ENCODE measurements around the gene CNKSR2. TPM values are rescaled to one million over a fixed set of nuclear protein-coding genes. Genes with fewer than 3 reads are reported as not detected.
A peak's percentile ranks its signal among the peaks of the same experiment; 100 is the strongest.

The CNKSR2 gene
- total RNA-seq, 2 donors from 2014 or later = 4.4 to 7.6 TPM

GRCh38 chrX:21645431-21645830 is 271.2 kb downstream of the CNKSR2 start:
- Mint-ChIP-seq H3K36me3 (ENCODE audit: insufficient read depth in 2 of 2) (peaks cover 0 to 7% of the 10 kb centered on the region in 2 donors), H3K9me3 (peaks cover 0 to 1% of the 10 kb centered on the region in 2 donors), H3K27me3 (ENCODE audit: low read depth) (no peaks in the 10 kb centered on the region), H3K4me3 (no peak overlapping the region), H3K27ac (no peak overlapping the region), H3K4me1 (ENCODE audit: low read depth) (no peaks in the 10 kb centered on the region)
- DNase-seq (no peak), ATAC-seq (replicated peaks in 1 of 2) (no peak)

DNA sequence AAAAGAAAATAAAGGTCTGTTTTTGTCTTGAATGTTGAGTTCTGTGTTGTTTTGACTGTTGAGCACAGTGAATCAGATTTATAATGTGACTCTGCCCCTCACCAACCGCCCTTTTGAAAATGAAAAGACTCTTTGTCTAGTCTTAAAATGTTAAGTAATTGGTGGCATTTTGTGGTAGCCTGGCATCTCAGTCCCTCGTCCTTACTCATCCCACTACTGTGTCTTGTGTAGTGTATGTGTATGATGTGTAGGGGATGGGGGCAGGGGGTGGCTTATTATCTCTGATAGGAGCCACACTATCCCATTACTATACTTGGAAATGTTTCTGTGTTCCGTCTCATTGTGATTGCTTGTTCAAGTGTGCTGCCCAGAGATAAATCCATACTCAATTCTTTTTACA is 271.7 kb downstream of the CNKSR2 start:
- no peak overlapping the region for H3K27ac Mint-ChIP-seq
- H3K27me3 Mint-ChIP-seq (ENCODE audit: low read depth) = no peaks in the 10 kb centered on the region
- peaks cover 0 to 7% of the 10 kb centered on the region in 2 donors for H3K36me3 Mint-ChIP-seq (ENCODE audit: insufficient read depth in 2 of 2)
- H3K9me3 Mint-ChIP-seq = peaks cover 0 to 1% of the 10 kb centered on the region in 2 donors
- ATAC-seq (replicated peaks in 1 of 2) (no peak), DNase-seq (no peak)
- H3K4me3 Mint-ChIP-seq = no peak overlapping the region
- no peaks in the 10 kb centered on the region for H3K4me1 Mint-ChIP-seq (ENCODE audit: low read depth)

GRCh38 chrX:21655901-21656586 is 281.8 kb downstream of the CNKSR2 start:
- no peak overlapping the region for H3K4me3 Mint-ChIP-seq
- H3K4me1 Mint-ChIP-seq (ENCODE audit: low read depth) = no peaks in the 10 kb centered on the region

DNA sequence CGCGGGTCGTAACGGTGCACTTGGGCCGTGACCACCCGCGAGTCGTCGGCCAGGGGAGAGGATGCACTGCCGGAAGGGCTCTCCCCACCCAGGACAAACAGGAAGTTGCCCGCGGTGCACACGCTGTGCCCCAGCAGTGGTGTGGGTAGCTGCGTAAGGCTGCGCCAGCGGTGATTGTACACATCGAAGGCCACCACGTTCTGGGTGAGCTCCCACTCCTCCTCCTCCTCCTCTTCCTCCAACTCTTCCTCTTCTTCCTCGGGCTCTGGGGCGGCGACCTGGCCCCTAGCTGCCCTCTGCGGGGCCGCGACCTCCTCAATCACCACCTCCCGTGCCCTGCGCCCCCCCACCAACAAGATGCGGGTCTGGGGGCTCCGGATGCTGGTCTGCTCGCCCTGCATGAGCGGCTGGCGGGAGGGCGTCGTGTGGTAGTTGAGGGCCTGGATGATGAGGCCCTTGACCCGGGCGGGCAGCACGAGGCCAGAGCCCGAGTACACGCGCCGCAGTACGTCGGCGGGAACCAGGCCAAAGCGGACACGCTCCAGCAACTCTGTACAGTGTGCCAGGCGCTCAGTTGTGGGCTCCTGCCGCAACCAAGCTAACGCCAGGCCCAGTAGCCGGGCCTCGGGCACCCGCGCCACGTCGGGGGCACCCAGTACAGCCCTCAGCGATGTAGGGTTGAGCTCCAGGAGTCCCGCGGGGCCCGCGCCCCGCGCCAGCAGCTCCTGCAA is 282.5 kb downstream of the CNKSR2 start:
- DNase-seq = no peak
- ATAC-seq (replicated peaks in 1 of 2) = peak in 1 of 2 donors; percentile 23
- no peak overlapping the region for H3K27ac Mint-ChIP-seq
- no peaks in the 10 kb centered on the region for H3K9me3 Mint-ChIP-seq
- no peaks in the 10 kb centered on the region for H3K4me1 Mint-ChIP-seq (ENCODE audit: low read depth)
- peaks cover 3% of the 10 kb centered on the region for H3K27me3 Mint-ChIP-seq (ENCODE audit: low read depth)
- peak overlapping the region in 1 of 2 donors; percentile 37 for H3K4me3 Mint-ChIP-seq
- peaks cover 0 to 1% of the 10 kb centered on the region in 2 donors for H3K36me3 Mint-ChIP-seq (ENCODE audit: insufficient read depth in 2 of 2)

More at GRCh38 chrX:21655901-21656586, 281.8 kb downstream of the CNKSR2 start:
- Mint-ChIP-seq H3K9me3 (no peaks in the 10 kb centered on the region), H3K27me3 (ENCODE audit: low read depth) (no peaks in the 10 kb centered on the region), H3K27ac (no peak overlapping the region), H3K36me3 (ENCODE audit: insufficient read depth in 2 of 2) (peaks cover 0 to 1% of the 10 kb centered on the region in 2 donors)
- ATAC-seq (replicated peaks in 1 of 2) (no peak), DNase-seq (no peak)

GRCh38 chrX:21657318-21658151 is 283.3 kb downstream of the CNKSR2 start:
- Mint-ChIP-seq H3K4me3 (peak overlapping the region; percentile 61 to 72), H3K27me3 (ENCODE audit: low read depth) (peaks cover 9% of the 10 kb centered on the region), H3K9me3 (no peaks in the 10 kb centered on the region), H3K36me3 (ENCODE audit: insufficient read depth in 2 of 2) (peaks cover 0 to 1% of the 10 kb centered on the region in 2 donors), H3K27ac (no peak overlapping the region), H3K4me1 (ENCODE audit: low read depth) (no peaks in the 10 kb centered on the region)
- peak in 1 of 2 donors; percentile 8 for DNase-seq
- ATAC-seq (replicated peaks in 1 of 2) = peak; percentile 41

- Mint-ChIP-seq H3K27me3 (ENCODE audit: low read depth) (peaks cover 9% of the 10 kb centered on the region), H3K9me3 (no peaks in the 10 kb centered on the region), H3K36me3 (ENCODE audit: insufficient read depth in 2 of 2) (peaks cover 0 to 1% of the 10 kb centered on the region in 2 donors), H3K4me1 (ENCODE audit: low read depth) (no peaks in the 10 kb centered on the region), H3K4me3 (peak within 1 kb of the TSS; percentile 61 to 72), H3K27ac (no peak within 1 kb of the TSS)
- DNase-seq (peak; percentile 10 to 14), ATAC-seq (replicated peaks in 1 of 2) (peak; percentile 72 to 82)
Observed at GRCh38 chrX:21658152-21658737, 284.0 kb downstream of the CNKSR2 start, which contains the start of gene KLHL34. TSS of gene KLHL34 (minus strand) at chrX:21658330. CDS start at chrX:21657788, 542 bp downstream.

GRCh38 chrX:21658746-21659145 is 284.5 kb downstream of the CNKSR2 start:
- ATAC-seq (replicated peaks in 1 of 2) = peak; percentile 42 to 53
- DNase-seq = peak in 1 of 2 donors; percentile 4

GRCh38 chrX:21659320-21659719 is 285.1 kb downstream of the CNKSR2 start:
- Mint-ChIP-seq H3K27me3 (ENCODE audit: low read depth) (peaks cover 9% of the 10 kb centered on the region), H3K36me3 (ENCODE audit: insufficient read depth in 2 of 2) (peaks cover 0 to 1% of the 10 kb centered on the region in 2 donors), H3K27ac (no peak overlapping the region)

More at GRCh38 chrX:21658746-21659145, 284.5 kb downstream of the CNKSR2 start:
- Mint-ChIP-seq H3K27ac (no peak overlapping the region), H3K4me1 (ENCODE audit: low read depth) (no peaks in the 10 kb centered on the region), H3K9me3 (no peaks in the 10 kb centered on the region), H3K36me3 (ENCODE audit: insufficient read depth in 2 of 2) (peaks cover 0 to 1% of the 10 kb centered on the region in 2 donors), H3K4me3 (peak overlapping the region; percentile 54 to 56), H3K27me3 (ENCODE audit: low read depth) (peaks cover 9% of the 10 kb centered on the region)

DNA sequence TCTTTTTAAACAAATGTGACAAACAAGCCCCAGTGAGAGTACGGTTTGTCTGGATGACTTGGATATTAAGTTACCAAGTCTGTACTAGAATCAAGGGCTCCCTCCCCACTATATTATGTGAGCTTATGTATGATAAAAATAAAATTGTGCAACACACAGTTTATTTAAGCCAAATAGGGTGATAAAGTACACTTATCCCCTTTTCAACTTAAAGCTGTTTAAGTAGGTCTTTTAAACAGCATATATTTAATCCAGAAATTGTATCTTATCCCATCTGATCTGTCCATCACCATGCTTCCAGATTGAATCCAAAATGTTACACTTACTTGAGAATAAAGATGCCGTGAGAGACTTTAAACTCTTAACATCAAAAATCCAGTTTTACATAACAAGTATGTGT is 285.9 kb downstream of the CNKSR2 start:
- ATAC-seq (replicated peaks in 1 of 2) (no peak), DNase-seq (no peak)
- no peak overlapping the region for H3K4me3 Mint-ChIP-seq
- H3K36me3 Mint-ChIP-seq (ENCODE audit: insufficient read depth in 2 of 2) = peaks cover 0 to 1% of the 10 kb centered on the region in 2 donors
- H3K27me3 Mint-ChIP-seq (ENCODE audit: low read depth) = peaks cover 14% of the 10 kb centered on the region
- no peaks in the 10 kb centered on the region for H3K9me3 Mint-ChIP-seq
- no peaks in the 10 kb centered on the region for H3K4me1 Mint-ChIP-seq (ENCODE audit: low read depth)
- no peak overlapping the region for H3K27ac Mint-ChIP-seq

More at GRCh38 chrX:21659320-21659719, 285.1 kb downstream of the CNKSR2 start:
- ATAC-seq (replicated peaks in 1 of 2) = no peak
- H3K4me1 Mint-ChIP-seq (ENCODE audit: low read depth) = no peaks in the 10 kb centered on the region
- H3K4me3 Mint-ChIP-seq = peak overlapping the region; percentile 54 to 56
- no peaks in the 10 kb centered on the region for H3K9me3 Mint-ChIP-seq
- no peak for DNase-seq

- Mint-ChIP-seq H3K4me1 (ENCODE audit: low read depth) (no peaks in the 10 kb centered on the region), H3K9me3 (no peaks in the 10 kb centered on the region), H3K4me3 (no peak overlapping the region), H3K27me3 (ENCODE audit: low read depth) (peaks cover 19% of the 10 kb centered on the region), H3K36me3 (ENCODE audit: insufficient read depth in 2 of 2) (peaks cover 0 to 1% of the 10 kb centered on the region in 2 donors), H3K27ac (no peak overlapping the region)
- ATAC-seq (replicated peaks in 1 of 2) (no peak), DNase-seq (no peak)
Observed at GRCh38 chrX:21661316-21661715, 287.1 kb downstream of the CNKSR2 start.

DNA sequence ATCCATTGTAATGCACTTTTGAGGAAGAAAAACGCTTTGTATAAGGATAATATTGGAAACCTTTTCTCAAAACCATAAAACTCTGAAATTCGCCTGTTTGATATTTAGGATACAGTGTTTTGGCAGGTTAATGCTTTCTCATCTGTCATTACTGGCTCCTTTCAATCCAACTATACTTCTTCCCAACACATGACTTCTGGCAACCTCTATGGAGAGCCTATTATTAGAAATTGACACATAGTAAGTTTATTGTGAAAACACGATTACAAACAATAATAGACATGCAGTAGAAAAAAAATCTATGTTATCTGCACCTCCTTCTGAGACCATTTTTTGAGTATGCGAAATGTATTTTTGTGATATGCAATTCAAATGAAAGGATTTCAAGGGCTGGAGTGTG is 288.5 kb downstream of the CNKSR2 start:
- DNase-seq (no peak), ATAC-seq (replicated peaks in 1 of 2) (no peak)
- Mint-ChIP-seq H3K4me3 (no peak overlapping the region), H3K27ac (no peak overlapping the region), H3K27me3 (ENCODE audit: low read depth) (peaks cover 25% of the 10 kb centered on the region), H3K36me3 (ENCODE audit: insufficient read depth in 2 of 2) (no peaks in the 10 kb centered on the region), H3K9me3 (peaks cover 0 to 2% of the 10 kb centered on the region in 2 donors), H3K4me1 (ENCODE audit: low read depth) (no peaks in the 10 kb centered on the region)

DNA sequence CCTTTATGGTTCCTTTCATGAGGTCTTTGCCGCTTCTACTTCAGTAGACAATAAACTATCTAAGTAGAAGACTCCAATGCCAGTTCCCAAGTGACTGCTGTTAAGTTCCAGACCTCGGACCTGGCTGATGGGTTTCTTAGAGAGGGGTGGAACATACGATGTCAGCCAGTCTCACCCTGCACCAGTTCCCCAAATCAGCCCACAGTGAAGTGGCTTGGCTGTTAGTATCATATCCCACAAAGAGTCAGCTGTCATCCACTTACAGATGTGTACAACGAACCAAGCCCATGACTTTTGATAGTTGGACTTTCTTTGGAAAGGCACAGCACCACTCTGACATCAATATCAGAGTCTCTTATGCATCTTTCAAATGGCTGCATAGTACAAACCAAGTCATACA is 292.0 kb downstream of the CNKSR2 start:
- Mint-ChIP-seq H3K36me3 (ENCODE audit: insufficient read depth in 2 of 2) (no peaks in the 10 kb centered on the region), H3K9me3 (peaks cover 0 to 2% of the 10 kb centered on the region in 2 donors), H3K27me3 (ENCODE audit: low read depth) (peaks cover 25% of the 10 kb centered on the region), H3K4me1 (ENCODE audit: low read depth) (no peaks in the 10 kb centered on the region), H3K27ac (no peak overlapping the region), H3K4me3 (no peak overlapping the region)
- DNase-seq (no peak), ATAC-seq (replicated peaks in 1 of 2) (no peak)

Measured in activated T-cell treated with anti-CD3 and anti-CD28 coated beads, Interleukin-2, amount 50 U/mL, for 72 hours (primary cell).